Stomach smooth muscle (tissue), 2 donors: Measurements from ENCODE around the gene CTTN.

Experiments used
- H3K27ac ChIP-seq: one replicate; pipeline ENCODE4 v1.7.0; 2013; ENCODE audit warnings: mild to moderate bottlenecking, low read length, inconsistent platforms
- H3K27me3 ChIP-seq, 2 donors: one replicate each; pipeline ENCODE4 v1.7.0; 2013; ENCODE audit warnings: low read length in 2 of 2; ENCODE audit not compliant: insufficient read depth in 2 of 2, control insufficient read depth in 1 of 2
- H3K36me3 ChIP-seq, 2 donors: one replicate each; pipeline ENCODE4 v1.7.0; 2013; ENCODE audit warnings: low read length in 2 of 2; ENCODE audit not compliant: control insufficient read depth in 2 of 2, insufficient read depth in 2 of 2
- H3K4me1 ChIP-seq: one replicate; pipeline ENCODE4 v1.7.0; 2013; ENCODE audit warnings: low read length; ENCODE audit not compliant: control insufficient read depth, insufficient read depth
- H3K4me3 ChIP-seq, 2 donors: one replicate each; pipeline ENCODE4 v1.7.0; 2013; ENCODE audit warnings: low read length in 2 of 2
- H3K9ac ChIP-seq, 2 donors: one replicate each; pipeline ENCODE4 v1.7.0; 2013; ENCODE audit warnings: low read length in 2 of 2, mild to moderate bottlenecking in 1 of 2
- H3K9me3 ChIP-seq, 2 donors: one replicate each; pipeline ENCODE4 v1.7.0; 2013; ENCODE audit warnings: low read length in 2 of 2; ENCODE audit not compliant: control insufficient read depth in 2 of 2
- donor health status: healthy.
- donor health status: Pancreatic carcinoma.

The CTTN gene

GRCh38 chr11:70397983-70398833 lies at the start of gene CTTN:
CTTN (plus strand) TSS chr11:70398529; CDS start chr11:70407298, 8,769 bp downstream.
- H3K9me3 ChIP-seq = no peaks in the 10 kb centered on the region
- peaks cover 0 to 4% of the 10 kb centered on the region in 2 donors for H3K36me3 ChIP-seq
- peaks cover 31% of the 10 kb centered on the region for H3K4me1 ChIP-seq
- H3K27me3 ChIP-seq = no peaks in the 10 kb centered on the region
- H3K9ac ChIP-seq = peak within 1 kb of the TSS; percentile 65 to 76
- H3K27ac ChIP-seq = peak within 1 kb of the TSS; percentile 69
- peak within 1 kb of the TSS; percentile 81 to 91 for H3K4me3 ChIP-seq

DNA sequence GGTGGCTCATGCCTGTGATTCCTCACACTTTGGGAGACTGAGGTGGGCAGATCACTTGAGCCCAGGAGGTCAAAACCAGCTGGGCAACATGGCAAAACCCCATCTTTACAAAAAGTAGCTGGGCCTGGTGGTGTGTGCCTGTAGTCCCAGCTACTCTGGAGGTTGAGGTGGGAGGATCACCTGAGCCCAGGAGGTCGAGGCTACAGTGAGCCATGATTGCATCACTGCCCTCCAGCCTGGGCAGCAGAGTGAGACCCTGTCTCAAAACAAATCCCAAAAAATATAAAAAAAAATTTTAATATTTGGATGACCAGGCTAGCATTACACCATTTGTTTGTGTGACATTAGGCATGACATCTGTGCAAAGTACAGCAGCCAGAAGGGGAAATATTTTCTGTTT lies 49.7 kb upstream of the CTTN start:
- no peak overlapping the region for H3K27ac ChIP-seq
- no peaks in the 10 kb centered on the region for H3K9me3 ChIP-seq
- no peak overlapping the region for H3K9ac ChIP-seq
- peaks cover 32 to 38% of the 10 kb centered on the region in 2 donors for H3K36me3 ChIP-seq
- H3K4me1 ChIP-seq = no peaks in the 10 kb centered on the region
- no peak overlapping the region for H3K4me3 ChIP-seq
- H3K27me3 ChIP-seq = no peaks in the 10 kb centered on the region

- Histone ChIP-seq H3K9me3 (no peaks in the 10 kb centered on the region), H3K4me1 (no peaks in the 10 kb centered on the region), H3K27me3 (no peaks in the 10 kb centered on the region), H3K9ac (no peak overlapping the region), H3K4me3 (no peak overlapping the region), H3K27ac (no peak overlapping the region), H3K36me3 (peaks cover 29 to 42% of the 10 kb centered on the region in 2 donors)
Measured at GRCh38 chr11:70351646-70352045, 46.7 kb upstream of the CTTN start.

- Histone ChIP-seq H3K27me3 (no peaks in the 10 kb centered on the region), H3K9ac (no peak overlapping the region), H3K9me3 (no peaks in the 10 kb centered on the region), H3K27ac (no peak overlapping the region), H3K36me3 (peaks cover 33 to 46% of the 10 kb centered on the region in 2 donors), H3K4me1 (no peaks in the 10 kb centered on the region), H3K4me3 (no peak overlapping the region)
Measured at GRCh38 chr11:70352100-70352499, 46.2 kb upstream of the CTTN start.

GRCh38 chr11:70352601-70353000 lies 45.7 kb upstream of the CTTN start:
- Histone ChIP-seq H3K36me3 (peaks cover 33 to 49% of the 10 kb centered on the region in 2 donors), H3K4me3 (no peak overlapping the region), H3K27me3 (no peaks in the 10 kb centered on the region), H3K9me3 (no peaks in the 10 kb centered on the region), H3K4me1 (no peaks in the 10 kb centered on the region), H3K9ac (no peak overlapping the region), H3K27ac (no peak overlapping the region)

GRCh38 chr11:70353329-70353728 lies 45.0 kb upstream of the CTTN start:
- Histone ChIP-seq H3K36me3 (peaks cover 29 to 46% of the 10 kb centered on the region in 2 donors), H3K4me1 (no peaks in the 10 kb centered on the region), H3K27ac (no peak overlapping the region), H3K4me3 (no peak overlapping the region), H3K27me3 (no peaks in the 10 kb centered on the region), H3K9ac (no peak overlapping the region), H3K9me3 (no peaks in the 10 kb centered on the region)

- H3K27me3 ChIP-seq = no peaks in the 10 kb centered on the region
- no peak overlapping the region for H3K4me3 ChIP-seq
- H3K27ac ChIP-seq = no peak overlapping the region
- no peaks in the 10 kb centered on the region for H3K4me1 ChIP-seq
- H3K36me3 ChIP-seq = peaks cover 25 to 42% of the 10 kb centered on the region in 2 donors
- no peaks in the 10 kb centered on the region for H3K9me3 ChIP-seq
- H3K9ac ChIP-seq = no peak overlapping the region
Measured at GRCh38 chr11:70353900-70354568, 44.3 kb upstream of the CTTN start.

GRCh38 chr11:70354629-70355028 lies 43.7 kb upstream of the CTTN start:
- Histone ChIP-seq H3K4me3 (no peak overlapping the region), H3K27ac (no peak overlapping the region), H3K9ac (no peak overlapping the region), H3K9me3 (no peaks in the 10 kb centered on the region), H3K27me3 (no peaks in the 10 kb centered on the region), H3K36me3 (peaks cover 26 to 39% of the 10 kb centered on the region in 2 donors), H3K4me1 (no peaks in the 10 kb centered on the region)

GRCh38 chr11:70358753-70359152 lies 39.6 kb upstream of the CTTN start:
- Histone ChIP-seq H3K27me3 (no peaks in the 10 kb centered on the region), H3K27ac (no peak overlapping the region), H3K9me3 (no peaks in the 10 kb centered on the region), H3K36me3 (peaks cover 34 to 50% of the 10 kb centered on the region in 2 donors), H3K4me1 (no peaks in the 10 kb centered on the region), H3K4me3 (no peak overlapping the region), H3K9ac (no peak overlapping the region)

- no peak overlapping the region for H3K27ac ChIP-seq
- H3K4me1 ChIP-seq = no peaks in the 10 kb centered on the region
- H3K4me3 ChIP-seq = no peak overlapping the region
- peaks cover 31 to 47% of the 10 kb centered on the region in 2 donors for H3K36me3 ChIP-seq
- no peaks in the 10 kb centered on the region for H3K9me3 ChIP-seq
- H3K9ac ChIP-seq = no peak overlapping the region
- H3K27me3 ChIP-seq = no peaks in the 10 kb centered on the region
Measured at GRCh38 chr11:70359451-70360205, 38.7 kb upstream of the CTTN start.
